IMR-90 (cell line): Measurements from ENCODE around the gene METTL8. TPM values are rescaled to one million over a fixed set of nuclear protein-coding genes. Genes with fewer than 3 reads are reported as not detected.

Experiments
- ATAC-seq: fragments of 200-7000 bp; cut with Tn5 transposase; 2 replicates; pipeline ENCODE4 v1.9.1; 2020; ENCODE audit warnings: low read depth, mild to moderate bottlenecking, moderate library complexity
- BruUV-seq: library from RNA; stranded (reverse); fragments of 400-500 nt; replicated peaks from 2 replicates; lab custom pipeline; 2021; lab: Mats Ljungman, UMichigan
- CTCF ChIA-PET: fragments of 300-600 bp; formaldehyde crosslinking; extraction: SDS; loops from one replicate; lab custom pipeline; 2021; ENCODE audit warnings: antibody characterized with exemption; lab: Yijun Ruan, JAX
- POLR2A ChIA-PET: fragments of 300-600 bp; sonication (Branson Sonifier 250); formaldehyde crosslinking; loops from one replicate; lab custom pipeline; 2022; ENCODE audit warnings: antibody characterized with exemption; ENCODE audit not compliant: unreplicated experiment; lab: Charles Lee
- DNase-seq: peaks from one replicate; pipeline ENCODE4 v3.0.0; 2013
- H2AFZ ChIP-seq: replicated peaks from 2 replicates; pipeline ENCODE3; 2013; ENCODE audit warnings: low read length, mild to moderate bottlenecking; ENCODE audit not compliant: poor library complexity
- H2AK5ac ChIP-seq: 2 replicates; pipeline ENCODE4 v1.6.1; 2013; ENCODE audit warnings: low read depth, low read length, inconsistent platforms
- H2AK9ac ChIP-seq: replicated peaks from 2 replicates; pipeline ENCODE3; 2013; ENCODE audit warnings: mild to moderate bottlenecking, low read depth, low read length, moderate library complexity; ENCODE audit not compliant: poor library complexity
- H2BK120ac ChIP-seq: 2 replicates; pipeline ENCODE4 v1.6.1; 2013; ENCODE audit warnings: low read depth, low read length, inconsistent platforms
- H2BK15ac ChIP-seq: 3 replicates; pipeline ENCODE4 v1.6.1; 2013; ENCODE audit warnings: low read depth, low read length, inconsistent platforms
- H2BK20ac ChIP-seq: 2 replicates; pipeline ENCODE4 v1.6.1; 2013; ENCODE audit warnings: low read depth, mild to moderate bottlenecking, inconsistent platforms, low read length, moderate library complexity
- H2BK5ac ChIP-seq: 2 replicates; pipeline ENCODE4 v1.6.1; 2013; ENCODE audit warnings: mild to moderate bottlenecking, low read depth, low read length, inconsistent platforms; ENCODE audit not compliant: poor library complexity, severe bottlenecking
- H3K14ac ChIP-seq: replicated peaks from 2 replicates; pipeline ENCODE4 v1.6.1; 2013; ENCODE audit warnings: low read depth, low read length, inconsistent platforms
- H3K18ac ChIP-seq: 2 replicates; pipeline ENCODE4 v1.6.1; 2013; ENCODE audit warnings: low read depth, low read length, control low read depth
- H3K23ac ChIP-seq: 2 replicates; pipeline ENCODE4 v1.6.1; 2013; ENCODE audit warnings: low read depth, low read length, inconsistent platforms
- H3K27ac ChIP-seq: 2 replicates; pipeline ENCODE4 v1.5.1; 2013; ENCODE audit warnings: mild to moderate bottlenecking, control low read depth, low read length; ENCODE audit not compliant: insufficient read depth
- H3K27me3 ChIP-seq: 2 replicates; pipeline ENCODE4 v1.6.1; 2013; ENCODE audit warnings: low read length; ENCODE audit not compliant: control insufficient read depth, insufficient read depth
- H3K36me3 ChIP-seq: 2 replicates; pipeline ENCODE4 v1.6.1; 2013; ENCODE audit warnings: low read length, mixed read lengths; ENCODE audit not compliant: control insufficient read depth, insufficient read depth
- H3K4ac ChIP-seq: 2 replicates; pipeline ENCODE4 v1.6.1; 2013; ENCODE audit warnings: low read depth, low read length, inconsistent platforms
- H3K4me1 ChIP-seq: 2 replicates; pipeline ENCODE4 v1.6.1; 2013; ENCODE audit warnings: low read length, mixed read lengths; ENCODE audit not compliant: control insufficient read depth, insufficient read depth
- H3K4me2 ChIP-seq: 2 replicates; pipeline ENCODE4 v1.6.1; 2013; ENCODE audit warnings: low read depth, mild to moderate bottlenecking, control low read depth, low read length, moderate library complexity
- H3K4me3 ChIP-seq: 2 replicates; pipeline ENCODE4 v1.5.1; 2013; ENCODE audit warnings: low read depth, mild to moderate bottlenecking, control low read depth, low read length, moderate library complexity; ENCODE audit not compliant: insufficient read depth
- H3K56ac ChIP-seq: 2 replicates; pipeline ENCODE4 v1.6.1; 2013; ENCODE audit warnings: low read length, inconsistent platforms; ENCODE audit not compliant: insufficient read depth; ENCODE audit errors: extremely low read depth
- H3K79me1 ChIP-seq, 2 experiments: 2 replicates each; pipeline ENCODE4 v1.6.1; 2013; ENCODE audit warnings: low read length in 2 of 2, inconsistent platforms in 1 of 2, low read depth in 1 of 2
- H3K9ac ChIP-seq: 2 replicates; pipeline ENCODE4 v1.6.1; 2013; ENCODE audit warnings: low read depth, low read length, control low read depth
- H3K9me1 ChIP-seq: 2 replicates; pipeline ENCODE4 v1.6.1; 2013; ENCODE audit warnings: low read length, inconsistent platforms; ENCODE audit not compliant: insufficient read depth
- H3K9me3 ChIP-seq: 2 replicates; pipeline ENCODE4 v1.6.1; 2013; ENCODE audit warnings: low read length; ENCODE audit not compliant: control insufficient read depth, insufficient read depth
- H4K20me1 ChIP-seq: 2 replicates; pipeline ENCODE4 v1.6.1; 2013; ENCODE audit warnings: low read length, inconsistent platforms; ENCODE audit not compliant: insufficient read depth
- H4K5ac ChIP-seq: 2 replicates; pipeline ENCODE4 v1.6.1; 2013; ENCODE audit warnings: mild to moderate bottlenecking, low read depth, low read length, control low read depth
- H4K8ac ChIP-seq, 2 experiments: 2 replicates each; pipeline ENCODE4 v1.6.1; 2013; ENCODE audit warnings: low read depth in 2 of 2, low read length in 2 of 2, control low read depth in 1 of 2, inconsistent platforms in 1 of 2
- H4K91ac ChIP-seq: 2 replicates; pipeline ENCODE4 v1.6.1; 2013; ENCODE audit warnings: low read depth, low read length, inconsistent platforms; ENCODE audit not compliant: insufficient read depth
- BHLHE40 ChIP-seq: fragments of 150-350 bp; IDR thresholded peaks from 2 replicates; pipeline ENCODE4 v1.6.1; 2016; ENCODE audit warnings: mild to moderate bottlenecking, low read depth, low read length
- CEBPB ChIP-seq: IDR thresholded peaks from 2 replicates; pipeline ENCODE4 v1.6.1; 2012; ENCODE audit warnings: low read depth, low read length, improper control_type of control experiment
- CHD1 ChIP-seq: IDR thresholded peaks from 2 replicates; pipeline ENCODE4 v1.6.1; 2012; ENCODE audit warnings: low read depth, low read length, improper control_type of control experiment
- FOS ChIP-seq: fragments of 150-350 bp; IDR thresholded peaks from 2 replicates; pipeline ENCODE4 v1.6.1; 2016; ENCODE audit warnings: low read depth, low read length
- MAFK ChIP-seq: IDR thresholded peaks from 2 replicates; pipeline ENCODE4 v1.6.1; 2012; ENCODE audit warnings: low read depth, low read length, improper control_type of control experiment
- MAZ ChIP-seq: IDR thresholded peaks from 2 replicates; pipeline ENCODE4 v1.6.1; 2012; ENCODE audit warnings: low read depth, mild to moderate bottlenecking, low read length, improper control_type of control experiment, moderate library complexity, borderline replicate concordance
- NFE2L2 ChIP-seq: fragments of 150-350 bp; IDR thresholded peaks from 2 replicates; pipeline ENCODE4 v1.6.1; 2016; ENCODE audit warnings: low read depth, mild to moderate bottlenecking, low read length
- POLR2A ChIP-seq: IDR thresholded peaks from 2 replicates; pipeline ENCODE4 v1.6.1; 2012; ENCODE audit warnings: mild to moderate bottlenecking, low read depth, low read length
- RAD21 ChIP-seq: IDR thresholded peaks from 2 replicates; pipeline ENCODE4 v1.6.1; 2012; ENCODE audit warnings: low read length, improper control_type of control experiment
- RCOR1 ChIP-seq: IDR thresholded peaks from 2 replicates; pipeline ENCODE4 v1.6.1; 2012; ENCODE audit warnings: mild to moderate bottlenecking, low read length, improper control_type of control experiment; ENCODE audit not compliant: insufficient replicate concordance
- RFX5 ChIP-seq: IDR thresholded peaks from 2 replicates; pipeline ENCODE4 v1.8.0; 2012; ENCODE audit warnings: low read depth, mild to moderate bottlenecking, low read length, moderate library complexity
- SMC3 ChIP-seq: fragments of 150-350 bp; IDR thresholded peaks from 2 replicates; pipeline ENCODE4 v1.6.1; 2016; ENCODE audit warnings: low read depth, mild to moderate bottlenecking, antibody characterized with exemption, low read length, moderate library complexity
- WGBS, 2 experiments: methylation state at CpG; one replicate each; pipeline versions ENCODE4 v1.1.5 to v1.1.7; 2013; ENCODE audit warnings: missing lambda C conversion rate in 2 of 2; ENCODE audit not compliant: insufficient read length in 1 of 2; ENCODE audit errors: extremely low coverage in 2 of 2; 5-methylcytosine and 5-hydroxymethylcytosine counted together
- dilution Hi-C: fragments of 300-500 bp; cut with HindIII; formaldehyde crosslinking; loops from one replicate; pipeline ENCODE4 v1.14.3; 2018; ENCODE audit warnings: low sequenced_read_pairs; ENCODE audit not compliant: unreplicated experiment
- in situ Hi-C: fragments of 300-500 bp; cut with MboI; formaldehyde crosslinking; loops from 3 replicates; pipeline ENCODE4 v1.14.3; 2019; ENCODE audit warnings: low sequenced_read_pairs, inconsistent platforms, mixed read lengths
- intact Hi-C: fragments of 100-400 bp; cut with micrococcal nuclease; formaldehyde crosslinking; loops from 2 replicates; pipeline ENCODE4 v1.10.0; 2022
- polyA plus RNA-seq, 3 experiments: library from polyadenylated mRNA; depleted of rRNA; stranded (reverse); fragments of >200 nt; gene quantifications; 2 replicates each; pipeline ENCODE4 v1.2.3, GENCODE V29; 2012; ENCODE audit warnings: low replicate concordance in 1 of 3
- total RNA-seq: library from RNA; depleted of rRNA; stranded (reverse); fragments of >200 nt; gene quantifications from 2 replicates; pipeline ENCODE4 v1.2.3, GENCODE V29; 2012
- TF ChIP-seq, protein P1 (sequence below): fragments of 150-350 bp; IDR thresholded peaks from 2 replicates; pipeline ENCODE4 v1.6.1; 2016; ENCODE audit warnings: low read depth, mild to moderate bottlenecking, low read length, moderate library complexity, borderline replicate concordance
- TF ChIP-seq, protein P2 (sequence below): fragments of 150-350 bp; IDR thresholded peaks from 2 replicates; pipeline ENCODE4 v1.6.1; 2017; ENCODE audit warnings: mild to moderate bottlenecking, antibody characterized with exemption, low read length, low read depth
- TF ChIP-seq, protein P3 (sequence below): conservative IDR thresholded peaks from 2 replicates; pipeline ENCODE4 v1.5.1; 2012; ENCODE audit warnings: mild to moderate bottlenecking, low read depth, low read length, improper control_type of control experiment

The METTL8 gene
- total and polyA plus RNA-seq, 2 of the 4 experiments (the other 2 are of a cell fraction), result 6.9 to 10.6 TPM

DNA sequence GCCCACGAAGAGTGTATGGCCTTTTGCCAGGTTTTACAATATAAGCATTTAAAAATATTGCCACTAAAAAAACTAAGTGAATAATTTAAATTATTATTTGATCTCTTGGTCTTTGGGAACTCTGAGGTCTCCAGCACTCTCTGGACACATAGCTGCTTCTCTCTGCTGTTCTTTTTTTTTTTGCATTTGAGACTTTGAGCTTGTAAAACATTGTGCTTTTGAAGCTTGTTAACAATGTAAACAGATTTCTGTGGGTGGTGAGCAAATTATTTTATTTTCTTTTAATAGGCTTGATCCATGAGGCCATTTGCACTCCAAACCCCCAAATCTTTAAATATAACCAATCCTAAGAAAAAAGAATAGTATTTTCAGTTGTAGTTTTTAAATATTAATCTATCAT, 42.2 kb upstream of the METTL8 start:
- no peaks in the 10 kb centered on the region for H3K9me3 ChIP-seq
- dilution Hi-C loops, result no loop called here
- no peak for ATAC-seq
- no peak overlapping the region for H4K91ac ChIP-seq
- intact Hi-C loops, result no loop called here
- H4K5ac ChIP-seq, result no peak overlapping the region
- H3K23ac ChIP-seq, result no peak overlapping the region
- no peaks in the 10 kb centered on the region; a peak in 1 of 4 replicates for H3K79me1 ChIP-seq
- in situ Hi-C loops, result no loop called here
- TF ChIP-seq NFE2L2 (no peak), RFX5 (no peak), POLR2A (no peak), RAD21 (no peak), FOS (no peak), RCOR1 (no peak), CHD1 (no peak), MAFK (no peak), MAZ (no peak), BHLHE40 (no peak), CEBPB (no peak), SMC3 (no peak)
- TF ChIP-seq, protein P1, sequence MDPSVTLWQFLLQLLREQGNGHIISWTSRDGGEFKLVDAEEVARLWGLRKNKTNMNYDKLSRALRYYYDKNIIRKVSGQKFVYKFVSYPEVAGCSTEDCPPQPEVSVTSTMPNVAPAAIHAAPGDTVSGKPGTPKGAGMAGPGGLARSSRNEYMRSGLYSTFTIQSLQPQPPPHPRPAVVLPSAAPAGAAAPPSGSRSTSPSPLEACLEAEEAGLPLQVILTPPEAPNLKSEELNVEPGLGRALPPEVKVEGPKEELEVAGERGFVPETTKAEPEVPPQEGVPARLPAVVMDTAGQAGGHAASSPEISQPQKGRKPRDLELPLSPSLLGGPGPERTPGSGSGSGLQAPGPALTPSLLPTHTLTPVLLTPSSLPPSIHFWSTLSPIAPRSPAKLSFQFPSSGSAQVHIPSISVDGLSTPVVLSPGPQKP, result no peak
- TF ChIP-seq, protein P2, sequence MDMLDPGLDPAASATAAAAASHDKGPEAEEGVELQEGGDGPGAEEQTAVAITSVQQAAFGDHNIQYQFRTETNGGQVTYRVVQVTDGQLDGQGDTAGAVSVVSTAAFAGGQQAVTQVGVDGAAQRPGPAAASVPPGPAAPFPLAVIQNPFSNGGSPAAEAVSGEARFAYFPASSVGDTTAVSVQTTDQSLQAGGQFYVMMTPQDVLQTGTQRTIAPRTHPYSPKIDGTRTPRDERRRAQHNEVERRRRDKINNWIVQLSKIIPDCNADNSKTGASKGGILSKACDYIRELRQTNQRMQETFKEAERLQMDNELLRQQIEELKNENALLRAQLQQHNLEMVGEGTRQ, result no peak
- TF ChIP-seq, protein P3, sequence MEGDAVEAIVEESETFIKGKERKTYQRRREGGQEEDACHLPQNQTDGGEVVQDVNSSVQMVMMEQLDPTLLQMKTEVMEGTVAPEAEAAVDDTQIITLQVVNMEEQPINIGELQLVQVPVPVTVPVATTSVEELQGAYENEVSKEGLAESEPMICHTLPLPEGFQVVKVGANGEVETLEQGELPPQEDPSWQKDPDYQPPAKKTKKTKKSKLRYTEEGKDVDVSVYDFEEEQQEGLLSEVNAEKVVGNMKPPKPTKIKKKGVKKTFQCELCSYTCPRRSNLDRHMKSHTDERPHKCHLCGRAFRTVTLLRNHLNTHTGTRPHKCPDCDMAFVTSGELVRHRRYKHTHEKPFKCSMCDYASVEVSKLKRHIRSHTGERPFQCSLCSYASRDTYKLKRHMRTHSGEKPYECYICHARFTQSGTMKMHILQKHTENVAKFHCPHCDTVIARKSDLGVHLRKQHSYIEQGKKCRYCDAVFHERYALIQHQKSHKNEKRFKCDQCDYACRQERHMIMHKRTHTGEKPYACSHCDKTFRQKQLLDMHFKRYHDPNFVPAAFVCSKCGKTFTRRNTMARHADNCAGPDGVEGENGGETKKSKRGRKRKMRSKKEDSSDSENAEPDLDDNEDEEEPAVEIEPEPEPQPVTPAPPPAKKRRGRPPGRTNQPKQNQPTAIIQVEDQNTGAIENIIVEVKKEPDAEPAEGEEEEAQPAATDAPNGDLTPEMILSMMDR, result no peak
- no peak overlapping the region for H2AFZ ChIP-seq
- H3K27me3 ChIP-seq, result no peaks in the 10 kb centered on the region
- H3K27ac ChIP-seq, result no peak overlapping the region
- H3K36me3 ChIP-seq, result peaks cover 3% of the 10 kb centered on the region
- H3K14ac ChIP-seq, result no peak overlapping the region
- H3K4me1 ChIP-seq, result no peaks in the 10 kb centered on the region
- no peak overlapping the region for H4K8ac ChIP-seq
- H3K9ac ChIP-seq, result no peak overlapping the region
- H4K20me1 ChIP-seq, result no peaks in the 10 kb centered on the region
- no peak overlapping the region for H2BK20ac ChIP-seq
- POLR2A ChIA-PET, result no interaction called here
- H3K4me3 ChIP-seq, result no peak overlapping the region
- no peak overlapping the region for H2AK5ac ChIP-seq
- no peak overlapping the region for H3K56ac ChIP-seq
- BruUV-seq, result no TSS peak
- DNase-seq, result no peak
- H3K4me2 ChIP-seq, result no peak overlapping the region
- no peak overlapping the region for H2BK5ac ChIP-seq
- H2AK9ac ChIP-seq, result no peak overlapping the region
- CTCF ChIA-PET, result interaction anchor here (0.7 kb wide), 1 partner anchor 823 kb away, joined by 3 read pairs; no protein-coding TSS in a partner anchor
- H3K9me1 ChIP-seq, result 0 out of 2 replicates have a peak, but pooled peaks cover 3% of the 10 kb centered on the region
- H2BK120ac ChIP-seq, result no peak overlapping the region
- no CpG with 5 or more reads among the region's 1 CpG for WGBS, 2 experiments
- no peak overlapping the region for H3K4ac ChIP-seq
- H2BK15ac ChIP-seq, result no peak overlapping the region
- H3K18ac ChIP-seq, result no peak overlapping the region
